Ascending aorta (tissue), 2 donors: ENCODE results near the gene CYP8B1. TPM values are rescaled to one million over a fixed set of nuclear protein-coding genes. Genes with fewer than 3 reads are reported as not detected.

Experiments
- DNase-seq, 2 donors: peaks; one replicate each; pipeline ENCODE4 v3.0.0-alpha.2; 2019; ENCODE audit warnings: low spot score in 2 of 2
- H3K27ac ChIP-seq, 2 donors: fragments of 200-600 bp; sonication (generic); one replicate each; pipeline ENCODE4 v1.5.1; 2016 to 2017; ENCODE audit warnings: mild to moderate bottlenecking in 1 of 2
- H3K27me3 ChIP-seq: fragments of 200-600 bp; sonication (generic); one replicate; pipeline ENCODE4 v1.5.1; 2017
- H3K36me3 ChIP-seq, 2 donors: fragments of 200-600 bp; sonication (generic); one replicate each; pipeline ENCODE4 v1.5.1; 2016
- H3K4me1 ChIP-seq, 2 donors: fragments of 200-600 bp; sonication (generic); one replicate each; pipeline ENCODE4 v1.5.1; 2016 to 2017; ENCODE audit warnings: mild to moderate bottlenecking in 1 of 2
- H3K4me3 ChIP-seq, 2 donors: fragments of 200-600 bp; sonication (generic); one replicate each; pipeline ENCODE4 v1.5.1; 2016 to 2017; ENCODE audit warnings: mild to moderate bottlenecking in 1 of 2
- H3K9me3 ChIP-seq, 2 donors: fragments of 200-600 bp; sonication (generic); one replicate each; pipeline ENCODE4 v1.5.1; 2016
- CTCF ChIP-seq, 3 experiments: fragments of 200-600 bp in 2 of 3; fragments of 450-650 bp in 1 of 3; sonication (generic) in 2 of 3; IDR thresholded peaks; one replicate each; pipeline ENCODE4 v1.5.1; 2016 to 2019; ENCODE audit warnings: antibody characterized with exemption in 3 of 3, mild to moderate bottlenecking in 1 of 3, moderate library complexity in 1 of 3
- intact Hi-C: fragments of 100-400 bp; cut with DNase I; formaldehyde crosslinking; loops from one replicate; pipeline ENCODE4 v1.15.1; 2023
- total RNA-seq: library from RNA; depleted of rRNA; stranded (reverse); fragments of >200 nt; gene quantifications from one replicate; pipeline ENCODE4 v1.1.0, GENCODE V29; 2016

CYP8B1 gene
- total RNA-seq, 1 donor from 2014 or later = 0.43 TPM

GRCh38 chr3:42901073-42901415 is 25.4 kb upstream of the CYP8B1 start:
- no peaks in the 10 kb centered on the region for H3K4me1 ChIP-seq
- no peak for DNase-seq
- TF ChIP-seq CTCF (IDR thresholded peaks at IDR 0.05) = no peak
- H3K9me3 ChIP-seq = no peaks in the 10 kb centered on the region
- no peaks in the 10 kb centered on the region for H3K27me3 ChIP-seq
- H3K27ac ChIP-seq = no peak overlapping the region
- no peak overlapping the region for H3K4me3 ChIP-seq
- intact Hi-C loops = no loop called here
- no peaks in the 10 kb centered on the region for H3K36me3 ChIP-seq

- intact Hi-C loops = no loop called here
- H3K4me1 ChIP-seq = no peaks in the 10 kb centered on the region
- no peak for DNase-seq
- no peaks in the 10 kb centered on the region for H3K36me3 ChIP-seq
- no peak overlapping the region for H3K4me3 ChIP-seq
- H3K9me3 ChIP-seq = no peaks in the 10 kb centered on the region
- no peak for TF ChIP-seq CTCF (IDR thresholded peaks at IDR 0.05)
- H3K27ac ChIP-seq = no peak overlapping the region
- H3K27me3 ChIP-seq = no peaks in the 10 kb centered on the region
Observed at GRCh38 chr3:42900226-42901072, 24.8 kb upstream of the CYP8B1 start.

- H3K9me3 ChIP-seq = no peaks in the 10 kb centered on the region
- no peak for DNase-seq
- no peaks in the 10 kb centered on the region for H3K27me3 ChIP-seq
- H3K27ac ChIP-seq = no peak overlapping the region
- no peak overlapping the region for H3K4me3 ChIP-seq
- intact Hi-C loops = no loop called here
- H3K4me1 ChIP-seq = no peaks in the 10 kb centered on the region
- TF ChIP-seq CTCF (IDR thresholded peaks at IDR 0.05) = no peak
- no peaks in the 10 kb centered on the region for H3K36me3 ChIP-seq
Observed at GRCh38 chr3:42898896-42899675, 23.4 kb upstream of the CYP8B1 start.

- Histone ChIP-seq H3K27me3 (no peaks in the 10 kb centered on the region), H3K9me3 (no peaks in the 10 kb centered on the region), H3K36me3 (no peaks in the 10 kb centered on the region), H3K27ac (no peak overlapping the region), H3K4me1 (no peaks in the 10 kb centered on the region), H3K4me3 (no peak overlapping the region)
- no peak for TF ChIP-seq CTCF (IDR thresholded peaks at IDR 0.05)
- intact Hi-C loops = no loop called here
- no peak for DNase-seq
Observed at GRCh38 chr3:42895580-42895868, 19.8 kb upstream of the CYP8B1 start.

- no peaks in the 10 kb centered on the region for H3K27me3 ChIP-seq
- H3K27ac ChIP-seq = no peak overlapping the region
- no peaks in the 10 kb centered on the region for H3K9me3 ChIP-seq
- no peaks in the 10 kb centered on the region for H3K4me1 ChIP-seq
- intact Hi-C loops = no loop called here
- no peak for DNase-seq
- H3K36me3 ChIP-seq = no peaks in the 10 kb centered on the region
- no peak overlapping the region for H3K4me3 ChIP-seq
- no peak for TF ChIP-seq CTCF (IDR thresholded peaks at IDR 0.05)
Observed at GRCh38 chr3:42894698-42895579, 19.3 kb upstream of the CYP8B1 start.
